Keratinocyte (primary cell): ENCODE measurements around the gene SDK1. TPM values are rescaled to one million over a fixed set of nuclear protein-coding genes. Genes with fewer than 3 reads are reported as not detected.

ENCODE experiments used
- DNase-seq: peaks from one replicate; pipeline ENCODE4 v3.0.0-alpha.2; 2011; ENCODE audit warnings: low read depth, missing footprints, low spot score
- FAIRE-seq: peaks from 2 replicates; lab custom pipeline; 2011; peaks lifted over from hg19 to GRCh38; lab: Jason Lieb, UNC
- H2AFZ ChIP-seq: 2 replicates; pipeline ENCODE4 v1.6.0; 2012; ENCODE audit warnings: low read length, control low read depth, inconsistent platforms; ENCODE audit not compliant: control insufficient read depth
- H3K27ac ChIP-seq: 2 replicates; pipeline ENCODE4 v1.5.1; 2011; ENCODE audit warnings: low read length; ENCODE audit not compliant: control insufficient read depth, insufficient read depth
- H3K27me3 ChIP-seq: 3 replicates; pipeline ENCODE4 v1.6.0; 2011; ENCODE audit warnings: low read length; ENCODE audit not compliant: control insufficient read depth, insufficient read depth; ENCODE audit errors: extremely low read depth
- H3K36me3 ChIP-seq, 2 experiments: 2 replicates in 1 of 2; 3 replicates in 1 of 2; pipeline ENCODE4 v1.5.1; 2011; ENCODE audit warnings: low read length in 2 of 2, mild to moderate bottlenecking in 1 of 2; ENCODE audit not compliant: control insufficient read depth in 2 of 2, insufficient read depth in 2 of 2; ENCODE audit errors: extremely low read depth in 1 of 2
- H3K4me1 ChIP-seq: 3 replicates; pipeline ENCODE4 v1.5.1; 2011; ENCODE audit warnings: low read length; ENCODE audit not compliant: control insufficient read depth, insufficient read depth; ENCODE audit errors: extremely low read depth
- H3K4me2 ChIP-seq: 3 replicates; pipeline ENCODE4 v1.6.0; 2011; ENCODE audit warnings: low read depth, low read length; ENCODE audit not compliant: control insufficient read depth, insufficient read depth; ENCODE audit errors: extremely low read depth
- H3K4me3 ChIP-seq, 3 experiments: fragments of 200-600 bp in 1 of 3; sonication (generic) in 1 of 3; 2 replicates in 2 of 3; 3 replicates in 1 of 3; pipeline ENCODE4 v1.5.1; 2011 to 2016; ENCODE audit warnings: low read length in 3 of 3, mild to moderate bottlenecking in 3 of 3, control low read depth in 2 of 3, inconsistent platforms in 1 of 3, low read depth in 1 of 3, mixed read lengths in 1 of 3, mixed run types in 1 of 3, moderate library complexity in 1 of 3; ENCODE audit not compliant: control insufficient read depth in 2 of 3, insufficient read depth in 2 of 3; ENCODE audit errors: extremely low read depth in 1 of 3
- H3K79me2 ChIP-seq: 2 replicates; pipeline ENCODE4 v1.6.0; 2012; ENCODE audit warnings: low read length; ENCODE audit not compliant: control insufficient read depth, insufficient read depth
- H3K9ac ChIP-seq: 3 replicates; pipeline ENCODE4 v1.6.0; 2011; ENCODE audit warnings: low read length; ENCODE audit not compliant: control insufficient read depth, insufficient read depth; ENCODE audit errors: extremely low read depth
- H3K9me1 ChIP-seq: 3 replicates; pipeline ENCODE4 v1.6.0; 2011; ENCODE audit warnings: low read length; ENCODE audit not compliant: control insufficient read depth, insufficient read depth; ENCODE audit errors: extremely low read depth
- H3K9me3 ChIP-seq: 2 replicates; pipeline ENCODE4 v1.5.1; 2012; ENCODE audit warnings: low read depth, low read length; ENCODE audit not compliant: control insufficient read depth
- H4K20me1 ChIP-seq: 3 replicates; pipeline ENCODE4 v1.6.0; 2011; ENCODE audit warnings: low read length; ENCODE audit not compliant: control insufficient read depth, insufficient read depth; ENCODE audit errors: extremely low read depth
- EZH2 ChIP-seq: IDR thresholded peaks from one replicate; pipeline ENCODE4 v1.6.1; 2012; ENCODE audit warnings: inconsistent platforms, mild to moderate bottlenecking, low read length, moderate library complexity
- dilution Hi-C: fragments of 300-500 bp; cut with MboI; formaldehyde crosslinking; loops from one replicate; pipeline ENCODE4 v1.7.0; 2020; ENCODE audit warnings: low sequenced_read_pairs; ENCODE audit not compliant: extremely low pct_ligation_motif_present
- polyA plus RNA-seq, 5 experiments: library from polyadenylated mRNA; depleted of rRNA in 3 of 5; stranded (reverse) in 3 of 5; stranded (forward) in 1 of 5; unstranded in 1 of 5; fragments of >200 nt; gene quantifications; 1 replicate in 1 of 5; 2 replicates in 3 of 5; 3 replicates in 1 of 5; pipeline versions ENCODE4 v1.2.1 to v1.2.3, GENCODE V29; 2011 to 2012; ENCODE audit warnings: missing spikeins in 2 of 5, low read depth in 1 of 5, low replicate concordance in 1 of 5
- TF ChIP-seq, protein P1 (sequence below), 3 experiments: IDR thresholded peaks in 1 of 3; conservative IDR thresholded peaks in 1 of 3; optimal IDR thresholded peaks in 1 of 3; 2 replicates in 2 of 3; 3 replicates in 1 of 3; pipeline versions ENCODE3 to v1.5.1; 2011; ENCODE audit warnings: low read length in 3 of 3, mild to moderate bottlenecking in 3 of 3, moderate library complexity in 2 of 3, control low read depth in 1 of 3, inconsistent platforms in 1 of 3; ENCODE audit not compliant: insufficient read depth in 2 of 3; ENCODE audit errors: extremely low read depth in 1 of 3

The SDK1 gene
- polyA plus RNA-seq, 1 donor (not counting 4 experiments of a cell fraction or from before 2014, with no cell fraction given) = 0.66 TPM

DNA sequence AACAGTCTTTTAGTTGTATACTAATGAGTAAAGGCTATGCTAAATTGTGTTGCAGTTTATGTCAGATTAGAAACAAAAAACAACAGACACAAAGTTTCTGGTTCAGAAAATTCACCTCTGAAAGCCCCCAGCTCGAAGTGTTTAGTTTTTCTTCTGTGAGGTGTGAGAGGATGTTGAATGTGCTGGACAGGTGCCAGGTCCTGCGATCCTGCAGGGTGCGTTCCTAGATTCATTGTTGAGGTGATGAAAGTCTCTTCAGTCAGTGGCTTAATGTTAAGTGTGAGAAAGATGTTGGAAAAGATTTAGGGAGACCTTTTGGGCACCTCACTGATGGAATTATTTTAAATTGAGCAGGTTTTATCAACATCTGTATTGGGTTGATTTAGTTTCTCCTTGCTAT, 287.3 kb downstream of the SDK1 start:
- Histone ChIP-seq H4K20me1 (no peaks in the 10 kb centered on the region), H3K9ac (no peak overlapping the region), H3K9me3 (no peaks in the 10 kb centered on the region), H2AFZ (no peak overlapping the region), H3K36me3 (no peaks in the 10 kb centered on the region), H3K79me2 (no peaks in the 10 kb centered on the region), H3K27me3 (no peaks in the 10 kb centered on the region), H3K4me1 (peaks cover 5% of the 10 kb centered on the region), H3K4me3 (no peak overlapping the region), H3K9me1 (no peaks in the 10 kb centered on the region), H3K4me2 (no peak overlapping the region), H3K27ac (no peak overlapping the region)
- FAIRE-seq = no peak
- TF ChIP-seq, protein P1, sequence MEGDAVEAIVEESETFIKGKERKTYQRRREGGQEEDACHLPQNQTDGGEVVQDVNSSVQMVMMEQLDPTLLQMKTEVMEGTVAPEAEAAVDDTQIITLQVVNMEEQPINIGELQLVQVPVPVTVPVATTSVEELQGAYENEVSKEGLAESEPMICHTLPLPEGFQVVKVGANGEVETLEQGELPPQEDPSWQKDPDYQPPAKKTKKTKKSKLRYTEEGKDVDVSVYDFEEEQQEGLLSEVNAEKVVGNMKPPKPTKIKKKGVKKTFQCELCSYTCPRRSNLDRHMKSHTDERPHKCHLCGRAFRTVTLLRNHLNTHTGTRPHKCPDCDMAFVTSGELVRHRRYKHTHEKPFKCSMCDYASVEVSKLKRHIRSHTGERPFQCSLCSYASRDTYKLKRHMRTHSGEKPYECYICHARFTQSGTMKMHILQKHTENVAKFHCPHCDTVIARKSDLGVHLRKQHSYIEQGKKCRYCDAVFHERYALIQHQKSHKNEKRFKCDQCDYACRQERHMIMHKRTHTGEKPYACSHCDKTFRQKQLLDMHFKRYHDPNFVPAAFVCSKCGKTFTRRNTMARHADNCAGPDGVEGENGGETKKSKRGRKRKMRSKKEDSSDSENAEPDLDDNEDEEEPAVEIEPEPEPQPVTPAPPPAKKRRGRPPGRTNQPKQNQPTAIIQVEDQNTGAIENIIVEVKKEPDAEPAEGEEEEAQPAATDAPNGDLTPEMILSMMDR (optimal IDR thresholded peaks at IDR 0.05 in 1 of 3, IDR thresholded peaks at IDR 0.05 in 1 of 3, conservative IDR thresholded peaks at IDR 0.05 in 1 of 3; ENCODE audit: extremely low read depth in 1 of 3, insufficient read depth in 2 of 3, low read length in 3 of 3) = no peak
- no peak for TF ChIP-seq EZH2
- DNase-seq = no peak
- dilution Hi-C loops = no loop called here

DNA sequence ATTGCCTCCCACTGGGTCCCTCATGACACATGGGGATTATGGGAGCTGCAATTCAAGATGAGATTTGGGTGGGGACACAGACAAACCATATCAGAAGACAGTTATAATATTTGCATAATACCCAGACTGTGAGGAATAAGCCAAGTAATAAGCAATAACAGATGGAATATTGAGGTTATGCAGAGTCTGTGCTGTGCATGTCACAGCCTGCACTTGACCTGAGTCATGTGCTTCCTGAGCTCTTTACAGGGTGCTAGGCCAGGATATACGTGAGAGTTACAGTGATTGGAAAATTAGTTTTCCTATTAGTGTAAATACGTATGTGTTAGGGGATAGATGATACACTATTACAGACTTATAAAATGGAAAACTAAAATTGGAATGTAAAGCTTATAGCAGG, 288.7 kb downstream of the SDK1 start:
- H3K79me2 ChIP-seq = no peaks in the 10 kb centered on the region
- H3K4me2 ChIP-seq = no peak overlapping the region
- FAIRE-seq = peak; percentile 94
- H3K27ac ChIP-seq = no peak overlapping the region
- no peaks in the 10 kb centered on the region for H3K27me3 ChIP-seq
- H2AFZ ChIP-seq = no peak overlapping the region
- no peak overlapping the region for H3K4me3 ChIP-seq
- no peaks in the 10 kb centered on the region for H3K36me3 ChIP-seq
- H4K20me1 ChIP-seq = no peaks in the 10 kb centered on the region
- H3K9me1 ChIP-seq = no peaks in the 10 kb centered on the region
- TF ChIP-seq EZH2 = no peak
- TF ChIP-seq, protein P1 (optimal IDR thresholded peaks at IDR 0.05 in 1 of 3, IDR thresholded peaks at IDR 0.05 in 1 of 3, conservative IDR thresholded peaks at IDR 0.05 in 1 of 3; ENCODE audit: extremely low read depth in 1 of 3, insufficient read depth in 2 of 3, low read length in 3 of 3) = no peak
- peaks cover 5% of the 10 kb centered on the region for H3K4me1 ChIP-seq
- H3K9me3 ChIP-seq = no peaks in the 10 kb centered on the region
- dilution Hi-C loops = no loop called here
- DNase-seq = peak; percentile 13
- no peak overlapping the region for H3K9ac ChIP-seq
